Measurements from ENCODE around the gene RHOA.
A peak's percentile ranks its signal among the peaks of the same experiment; 100 is the strongest.
"Not testable (repeated sequence)": the region's sequence is repeated elsewhere in the genome, so short reads cannot be mapped to it uniquely, and the experiment has no call there.

Gene RHOA

GRCh38 chr3:49370585-49371290, 41.0 kb downstream of the RHOA start:
- DNase-seq: no peak

GRCh38 chr3:49362561-49362960, 49.2 kb downstream of the RHOA start:
- no peak for DNase-seq

- DNase-seq: no peak
Observed at GRCh38 chr3:49359623-49360022, 52.2 kb downstream of the RHOA start.

GRCh38 chr3:49358884-49359225, 52.9 kb downstream of the RHOA start:
- DNase-seq: no peak

- DNase-seq: peak in 55 of 56 donors; percentile 37 to 94 (median 83)
Observed at GRCh38 chr3:49358217-49358883, 53.4 kb downstream of the RHOA start, which contains the start of gene GPX1. TSS of gene GPX1 (minus strand) at chr3:49358353. CDS start at chr3:49358278, 75 bp downstream.

- peak in 17 of 56 donors; percentile 14 to 59 (median 39) for DNase-seq
Observed at GRCh38 chr3:49357443-49358216, 54.1 kb downstream of the RHOA start.

GRCh38 chr3:49357095-49357442, 54.7 kb downstream of the RHOA start:
- DNase-seq: not testable (repeated sequence)

- no peak for DNase-seq
Observed at GRCh38 chr3:49352890-49353421, 58.8 kb downstream of the RHOA start.

GRCh38 chr3:49352281-49352680, 59.5 kb downstream of the RHOA start:
- no peak for DNase-seq

GRCh38 chr3:49351521-49352011, 60.2 kb downstream of the RHOA start:
- no peak for DNase-seq

- no peak for DNase-seq
Observed at GRCh38 chr3:49349348-49350114, 62.2 kb downstream of the RHOA start.

- not testable (repeated sequence) for DNase-seq
Observed at GRCh38 chr3:49348361-49348760, 63.4 kb downstream of the RHOA start.

GRCh38 chr3:49346797-49347251, 65.0 kb downstream of the RHOA start:
- DNase-seq: no peak

GRCh38 chr3:49343163-49343562, 68.6 kb downstream of the RHOA start:
- DNase-seq: no peak

- DNase-seq: no peak
Observed at GRCh38 chr3:49341996-49342395, 69.8 kb downstream of the RHOA start.

- peak in 54 of 56 donors; percentile 9 to 81 (median 59) for DNase-seq
Observed at GRCh38 chr3:49339941-49340800, 71.6 kb downstream of the RHOA start, which contains the start of gene USP4. TSS of gene USP4 (minus strand) at chr3:49340053. CDS start at chr3:49340024, 29 bp downstream.

GRCh38 chr3:49339581-49339940, 72.2 kb downstream of the RHOA start:
- peak in 5 of 56 donors; percentile 23 to 56 (median 39) for DNase-seq

- no peak for DNase-seq
Observed at GRCh38 chr3:49333916-49334633, 77.7 kb downstream of the RHOA start.

- DNase-seq: peak in 2 of 56 donors; percentile 15 to 18
Observed at GRCh38 chr3:49333091-49333490, 78.7 kb downstream of the RHOA start.

Data from amygdala (tissue), 56 donors.